Hematopoietic multipotent progenitor cell treated with erythropoietin and hydrocortisone succinate and interleukin-3 and kit ligand, for 17 days (in vitro differentiated cells): Measurements from ENCODE around the gene RIPK1.

Source experiments
- DNase-seq: peaks from one replicate; pipeline ENCODE4 v3.0.0-alpha.2; 2015; ENCODE audit warnings: low spot score

Gene RIPK1

GRCh38 chr6:3085074-3085473 is 16.8 kb downstream of the RIPK1 start:
- DNase-seq = no peak

GRCh38 chr6:3086282-3086946 is 18.1 kb downstream of the RIPK1 start:
- no peak for DNase-seq

GRCh38 chr6:3088446-3088845 is 20.2 kb downstream of the RIPK1 start:
- no peak for DNase-seq

GRCh38 chr6:3088968-3089367 is 20.7 kb downstream of the RIPK1 start:
- no peak for DNase-seq

GRCh38 chr6:3090013-3090412 is 21.7 kb downstream of the RIPK1 start:
- DNase-seq = no peak

GRCh38 chr6:3094815-3095214 is 26.5 kb downstream of the RIPK1 start:
- DNase-seq = no peak

GRCh38 chr6:3102875-3103274 is 34.6 kb downstream of the RIPK1 start:
- no peak for DNase-seq

- no peak for DNase-seq
These were observed 40.6 kb downstream of the RIPK1 start for GRCh38 chr6:3108746-3109414.

GRCh38 chr6:3109761-3110160 is 41.5 kb downstream of the RIPK1 start:
- no peak for DNase-seq

- no peak for DNase-seq
These were observed 46.1 kb downstream of the RIPK1 start for GRCh38 chr6:3114377-3114776.

- DNase-seq = no peak
These were observed 49.6 kb downstream of the RIPK1 start for GRCh38 chr6:3117912-3118352.

- DNase-seq = peak; percentile 98
These were observed 50.2 kb downstream of the RIPK1 start, which contains the start of gene BPHL for GRCh38 chr6:3118353-3119039. Gene BPHL, plus strand, starts transcription at chr6:3118711. Its CDS starts 30 bp downstream, at chr6:3118741.

GRCh38 chr6:3119040-3119723 is 50.9 kb downstream of the RIPK1 start:
- DNase-seq = no peak

- DNase-seq = no peak
These were observed 52.4 kb downstream of the RIPK1 start for GRCh38 chr6:3120765-3121089.

- DNase-seq = no peak
These were observed 54.5 kb downstream of the RIPK1 start for GRCh38 chr6:3122823-3123182.

GRCh38 chr6:3124667-3125066 is 56.4 kb downstream of the RIPK1 start:
- no peak for DNase-seq

- no peak for DNase-seq
These were observed 57.5 kb downstream of the RIPK1 start for GRCh38 chr6:3125815-3126214.

GRCh38 chr6:3128356-3129108 is 60.2 kb downstream of the RIPK1 start:
- DNase-seq = no peak

GRCh38 chr6:3131695-3132094 is 63.4 kb downstream of the RIPK1 start:
- DNase-seq = no peak

GRCh38 chr6:3133515-3133914 is 65.2 kb downstream of the RIPK1 start:
- no peak for DNase-seq

- no peak for DNase-seq
These were observed 67.5 kb downstream of the RIPK1 start for GRCh38 chr6:3135668-3136291.
